ENCODE measurements around the gene KCNG2. TPM values are rescaled to one million over a fixed set of nuclear protein-coding genes. Genes with fewer than 3 reads are reported as not detected.

KCNG2 gene
- polyA plus RNA-seq, 4 donors: 0.14 to 0.40 (median 0.28) TPM

- no peak for DNase-seq (ENCODE audit: low read depth in 4 of 4, low spot score in 3 of 4)
These were observed 136.8 kb downstream of the KCNG2 start for GRCh38 chr18:79934311-79935097.

DNA sequence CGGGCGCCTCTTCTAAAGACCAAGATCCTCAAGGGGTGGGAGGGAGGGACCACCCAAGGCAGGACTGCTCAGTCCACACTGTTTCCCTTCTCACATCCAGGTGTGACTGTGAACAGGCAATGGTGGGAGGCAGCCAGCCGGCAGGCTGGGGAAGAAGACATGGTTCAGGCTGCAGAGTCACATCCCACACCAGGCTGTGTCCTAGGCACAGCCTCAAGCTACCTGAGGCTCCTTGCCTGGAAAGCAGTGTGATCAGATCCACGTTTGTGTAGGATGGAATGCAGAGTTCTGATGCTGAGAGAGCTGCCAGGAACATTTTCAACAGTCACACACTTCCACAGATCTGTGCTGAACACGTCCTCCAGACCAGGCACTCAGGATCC is 137.4 kb downstream of the KCNG2 start:
- no peak for DNase-seq (ENCODE audit: low read depth in 4 of 4, low spot score in 3 of 4)

GRCh38 chr18:79935499-79935898 is 137.8 kb downstream of the KCNG2 start:
- DNase-seq (ENCODE audit: low read depth in 4 of 4, low spot score in 3 of 4): no peak

DNA sequence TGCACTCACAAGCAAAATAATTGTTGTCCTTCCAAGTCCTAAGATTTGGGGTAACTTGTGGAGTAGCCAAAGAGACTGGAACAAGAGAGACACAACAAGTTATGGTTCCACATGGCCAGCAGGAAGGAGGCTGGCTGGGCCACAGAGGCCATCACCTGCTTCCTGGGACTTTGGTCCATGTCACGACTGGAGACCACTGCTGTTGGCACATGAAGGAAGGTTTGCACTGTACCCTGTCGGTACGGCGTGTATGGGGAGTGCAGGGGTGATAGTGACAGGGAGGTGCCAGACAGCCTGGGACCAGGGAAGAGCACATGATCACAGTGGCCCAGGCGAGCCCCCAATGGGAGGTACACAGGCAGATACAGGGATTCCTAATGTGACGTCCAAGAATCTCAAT is 138.2 kb downstream of the KCNG2 start:
- DNase-seq (ENCODE audit: low read depth in 4 of 4, low spot score in 3 of 4): no peak

DNA sequence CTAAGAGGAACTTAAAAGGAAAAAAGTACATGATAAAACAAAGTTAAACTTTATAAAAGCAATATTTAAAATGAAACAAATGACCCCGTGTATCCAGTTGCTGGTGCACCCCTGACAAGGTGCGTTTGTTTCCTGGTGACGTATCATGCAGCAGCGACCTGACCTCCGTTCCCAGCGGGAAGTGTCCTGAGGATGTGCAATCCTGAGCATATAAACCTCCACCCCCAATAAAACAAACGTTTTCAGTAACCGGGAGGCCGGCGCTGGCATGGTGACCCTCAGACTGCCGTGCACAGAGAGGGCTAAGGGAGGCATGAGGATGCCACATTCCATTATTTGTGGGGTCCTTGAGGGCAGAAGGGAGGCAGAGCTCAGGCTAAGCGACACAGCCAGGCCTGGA is 138.9 kb downstream of the KCNG2 start:
- no peak for DNase-seq (ENCODE audit: low read depth in 4 of 4, low spot score in 3 of 4)

DNA sequence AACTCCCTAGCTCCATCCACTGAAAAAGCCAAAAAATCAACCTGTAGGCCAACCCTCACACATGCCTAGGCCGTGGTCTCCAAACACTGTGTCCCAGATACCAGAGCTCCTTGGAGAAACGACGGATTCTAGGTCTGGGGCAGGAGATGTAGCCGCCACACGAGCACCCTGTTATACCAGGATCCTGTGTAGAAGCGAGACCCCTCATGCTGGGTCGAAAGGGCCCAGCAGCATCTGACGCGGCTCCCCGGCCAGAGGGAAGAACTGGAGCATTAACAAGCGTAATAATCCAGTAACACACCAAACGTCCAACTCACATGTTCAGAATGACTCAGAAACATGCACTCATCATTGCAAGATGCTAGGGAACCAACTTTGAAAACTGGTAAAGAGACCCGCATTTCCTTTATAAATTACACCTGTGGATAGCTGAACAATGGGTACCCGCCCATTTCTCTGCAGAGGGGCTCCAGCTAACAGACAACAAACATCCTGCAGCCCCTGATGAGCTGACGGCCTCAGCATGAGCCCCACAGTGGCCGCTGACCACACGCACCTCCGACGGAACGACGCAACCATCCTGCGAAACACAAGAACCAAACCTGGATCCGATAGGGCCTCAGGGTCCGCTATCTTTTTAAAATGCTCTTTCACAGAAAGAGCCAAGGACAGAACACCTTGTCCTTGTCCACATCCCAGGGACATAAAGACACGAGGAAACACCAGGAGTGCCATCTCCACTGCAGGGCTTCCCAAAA is 139.5 kb downstream of the KCNG2 start:
- no peak for DNase-seq (ENCODE audit: low read depth in 4 of 4, low spot score in 3 of 4)

GRCh38 chr18:79938196-79938595 is 140.5 kb downstream of the KCNG2 start:
- no peak for DNase-seq (ENCODE audit: low read depth in 4 of 4, low spot score in 3 of 4)

DNA sequence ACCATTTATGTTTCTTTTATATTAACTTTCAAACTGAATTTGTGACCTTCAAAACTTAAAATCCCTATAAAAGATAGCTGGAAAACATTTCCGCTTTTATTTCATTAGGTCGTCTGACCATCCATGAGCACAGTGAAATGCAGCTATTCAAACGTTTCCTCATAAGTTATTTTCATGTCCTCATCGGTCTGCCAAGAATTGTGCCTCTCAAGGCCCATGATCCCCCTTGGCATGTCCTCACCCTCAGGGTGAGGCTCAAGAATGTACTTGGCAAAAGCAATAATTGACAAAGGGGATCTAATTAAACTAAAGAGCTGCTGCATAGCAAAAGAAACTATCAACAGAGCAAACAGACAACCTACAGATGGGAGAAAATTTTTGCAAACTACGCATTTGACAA is 141.4 kb downstream of the KCNG2 start:
- DNase-seq (ENCODE audit: low read depth in 4 of 4, low spot score in 3 of 4): no peak

DNA sequence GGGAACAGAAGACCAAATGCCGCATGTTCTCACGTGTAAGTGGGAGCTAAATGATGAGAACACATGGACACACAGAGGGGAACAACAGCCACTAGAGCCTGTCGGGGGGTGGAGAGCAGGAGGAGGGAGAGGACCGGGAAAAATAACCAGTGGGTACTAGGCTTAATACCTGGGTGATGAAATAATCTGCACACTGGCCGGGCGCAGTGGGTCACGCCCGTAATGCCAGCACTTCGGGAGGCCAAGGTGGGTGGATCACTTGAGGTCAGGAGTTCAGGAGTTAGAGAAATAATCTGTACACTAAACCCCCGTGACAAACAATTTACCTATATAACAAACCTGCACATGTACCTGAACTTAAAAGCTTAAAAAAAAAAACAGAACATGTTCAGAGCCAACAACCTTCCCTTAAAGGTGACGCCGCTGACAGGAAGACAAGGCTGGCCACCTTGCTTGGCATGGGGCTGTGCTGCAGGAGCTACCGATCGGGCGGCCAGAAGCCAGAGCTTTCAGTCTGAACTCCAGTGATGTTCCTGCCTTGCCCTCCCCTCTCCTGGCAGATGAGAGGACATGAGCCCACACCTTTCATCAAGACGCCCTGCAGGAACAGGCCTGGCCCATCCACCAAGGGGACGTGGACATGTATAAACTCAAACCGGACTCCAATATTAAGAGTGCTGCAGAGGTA is 142.5 kb downstream of the KCNG2 start:
- no peak for DNase-seq (ENCODE audit: low read depth in 4 of 4, low spot score in 3 of 4)

- no peak for DNase-seq (ENCODE audit: low read depth in 4 of 4, low spot score in 3 of 4)
These were observed 143.2 kb downstream of the KCNG2 start for GRCh38 chr18:79940814-79941472.

DNA sequence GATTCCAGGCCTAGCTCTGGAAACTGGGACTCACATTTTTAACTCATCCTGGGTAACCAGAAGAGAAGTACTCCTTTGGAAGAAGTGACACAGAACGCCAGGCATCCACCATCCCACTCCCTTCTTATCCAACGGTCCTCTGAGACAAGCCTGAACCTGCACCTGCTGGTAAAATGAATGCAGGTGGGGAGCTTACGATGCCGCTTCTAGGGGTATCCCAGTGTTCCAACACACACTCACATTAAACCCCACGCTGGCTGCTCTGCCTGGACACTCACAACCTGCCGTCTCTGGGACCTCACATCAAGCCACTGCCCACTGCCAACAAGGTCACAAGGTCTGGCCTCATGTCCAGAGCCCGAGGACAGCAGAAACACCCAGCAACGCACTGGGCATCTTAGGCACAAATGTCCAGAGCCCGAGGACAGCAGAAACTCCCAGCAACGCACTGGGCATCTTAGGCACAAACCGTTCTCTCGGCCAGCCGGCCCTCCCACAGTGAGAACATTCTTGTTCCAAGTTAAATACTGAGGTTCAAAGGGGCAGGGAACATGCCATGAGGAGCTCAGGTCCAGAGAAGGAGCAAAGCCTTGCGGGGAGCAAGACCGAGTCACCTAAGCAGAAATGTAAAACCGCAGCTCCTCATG is 143.9 kb downstream of the KCNG2 start:
- DNase-seq (ENCODE audit: low read depth in 4 of 4, low spot score in 3 of 4): no peak

GRCh38 chr18:79942211-79942610 is 144.5 kb downstream of the KCNG2 start:
- DNase-seq (ENCODE audit: low read depth in 4 of 4, low spot score in 3 of 4): no peak

- no peak for DNase-seq (ENCODE audit: low read depth in 4 of 4, low spot score in 3 of 4)
These were observed 145.3 kb downstream of the KCNG2 start for GRCh38 chr18:79942786-79943607.

DNA sequence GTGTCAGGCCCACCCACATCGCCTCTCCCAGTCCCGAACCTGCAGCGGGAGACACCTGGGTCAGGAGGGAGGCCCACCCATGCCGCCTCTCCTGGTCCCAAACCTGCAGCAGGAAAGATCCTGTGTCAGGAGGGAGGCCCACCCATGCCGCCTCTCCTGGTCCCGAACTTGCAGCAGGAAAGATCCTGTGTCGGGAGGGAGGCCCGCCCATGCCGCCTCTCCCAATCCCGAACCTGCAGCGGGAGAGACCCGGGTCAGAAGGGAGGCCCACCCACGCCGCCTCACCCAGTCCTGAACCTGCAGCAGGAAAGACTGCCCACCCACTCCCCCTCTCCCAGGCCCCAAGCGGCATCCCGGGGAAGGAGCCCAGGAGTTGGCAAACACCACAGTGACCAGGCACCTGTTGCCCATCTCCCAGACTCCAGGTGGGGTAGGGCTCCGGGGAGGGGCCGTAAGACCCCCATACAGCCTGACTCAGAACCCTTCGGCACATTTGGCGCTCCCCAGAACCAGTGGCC is 145.9 kb downstream of the KCNG2 start:
- DNase-seq (ENCODE audit: low read depth in 4 of 4, low spot score in 3 of 4): no peak

GRCh38 chr18:79944126-79944731 is 146.5 kb downstream of the KCNG2 start:
- no peak for DNase-seq (ENCODE audit: low read depth in 4 of 4, low spot score in 3 of 4)

DNA sequence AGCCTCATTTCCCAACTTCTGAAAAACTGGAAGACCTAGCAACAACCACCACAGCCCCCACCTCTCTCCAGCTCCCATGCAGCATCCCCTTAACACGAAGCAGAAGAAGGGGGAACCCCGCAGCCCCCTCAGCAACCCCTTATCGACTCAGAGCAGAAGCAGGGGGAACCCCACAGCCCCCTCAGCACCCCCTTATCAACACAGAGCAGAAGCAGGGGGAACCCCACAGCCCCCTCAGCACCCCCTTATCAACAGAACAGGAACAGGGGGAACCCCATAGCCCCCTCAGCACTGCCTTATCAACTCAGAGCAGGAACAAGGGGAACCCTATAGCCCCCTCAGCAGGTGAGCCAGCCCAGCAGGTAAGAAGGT is 147.0 kb downstream of the KCNG2 start:
- DNase-seq (ENCODE audit: low read depth in 4 of 4, low spot score in 3 of 4): no peak

GRCh38 chr18:79945118-79946042 is 147.6 kb downstream of the KCNG2 start:
- no peak for DNase-seq (ENCODE audit: low read depth in 4 of 4, low spot score in 3 of 4)

All from left renal pelvis (tissue), 4 donors.